ENCODE results near the gene WBP2.
"Not testable (repeated sequence)": the region's sequence is repeated elsewhere in the genome, so short reads cannot be mapped to it uniquely, and the experiment has no call there.

Gene WBP2

GRCh38 chr17:75864448-75864871 lies 9.3 kb upstream of the WBP2 start:
- Histone ChIP-seq H3K36me3 (ENCODE audit: control insufficient read depth, insufficient read depth, low read length) (no peaks in the 10 kb centered on the region), H3K4me1 (ENCODE audit: control insufficient read depth, insufficient read depth, low read length) (no peaks in the 10 kb centered on the region), H3K27me3 (ENCODE audit: control insufficient read depth, insufficient read depth, low read length) (no peaks in the 10 kb centered on the region), H3K9ac (ENCODE audit: low read depth, low read length) (no peak overlapping the region), H3K4me3 (ENCODE audit: low read depth, low read length) (no peak overlapping the region), H3K27ac (ENCODE audit: low read depth, low read length) (no peak overlapping the region), H3K9me3 (ENCODE audit: control insufficient read depth, insufficient read depth, low read length) (no peaks in the 10 kb centered on the region)

DNA sequence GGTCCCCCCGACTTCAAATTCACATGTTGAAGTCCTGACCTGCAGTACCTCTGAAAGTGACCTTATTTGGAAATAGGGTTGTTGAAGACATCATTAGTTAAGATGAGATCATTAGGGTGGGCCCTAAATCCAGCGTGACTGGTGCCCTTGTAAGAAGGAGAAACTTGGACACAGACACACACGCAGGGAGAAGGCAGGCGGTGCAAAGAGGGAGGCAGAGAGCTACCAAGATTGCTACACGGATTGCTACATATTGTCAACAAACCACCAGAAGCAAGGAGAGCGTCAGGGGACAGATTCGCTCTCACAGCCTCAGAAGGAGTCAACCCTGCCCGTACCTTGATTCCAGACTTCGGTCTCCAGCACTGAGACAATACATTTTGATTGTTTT lies 6.8 kb upstream of the WBP2 start:
- H3K9me3 ChIP-seq (ENCODE audit: control insufficient read depth, insufficient read depth, low read length), result no peaks in the 10 kb centered on the region
- no peak overlapping the region for H3K27ac ChIP-seq (ENCODE audit: low read depth, low read length)
- no peaks in the 10 kb centered on the region for H3K27me3 ChIP-seq (ENCODE audit: control insufficient read depth, insufficient read depth, low read length)
- no peaks in the 10 kb centered on the region for H3K4me1 ChIP-seq (ENCODE audit: control insufficient read depth, insufficient read depth, low read length)
- H3K9ac ChIP-seq (ENCODE audit: low read depth, low read length), result no peak overlapping the region
- no peaks in the 10 kb centered on the region for H3K36me3 ChIP-seq (ENCODE audit: control insufficient read depth, insufficient read depth, low read length)
- H3K4me3 ChIP-seq (ENCODE audit: low read depth, low read length), result no peak overlapping the region

GRCh38 chr17:75859358-75859757 lies 4.2 kb upstream of the WBP2 start:
- not testable (repeated sequence) for H3K9me3 ChIP-seq (ENCODE audit: control insufficient read depth, insufficient read depth, low read length); H3K36me3 ChIP-seq (ENCODE audit: control insufficient read depth, insufficient read depth, low read length); H3K27me3 ChIP-seq (ENCODE audit: control insufficient read depth, insufficient read depth, low read length); H3K4me3 ChIP-seq (ENCODE audit: low read depth, low read length); H3K27ac ChIP-seq (ENCODE audit: low read depth, low read length); H3K9ac ChIP-seq (ENCODE audit: low read depth, low read length); H3K4me1 ChIP-seq (ENCODE audit: control insufficient read depth, insufficient read depth, low read length)

- Histone ChIP-seq H3K9me3 (ENCODE audit: control insufficient read depth, insufficient read depth, low read length) (no peaks in the 10 kb centered on the region), H3K27ac (ENCODE audit: low read depth, low read length) (peak overlapping the region; percentile 100), H3K4me1 (ENCODE audit: control insufficient read depth, insufficient read depth, low read length) (peaks cover 11% of the 10 kb centered on the region), H3K27me3 (ENCODE audit: control insufficient read depth, insufficient read depth, low read length) (no peaks in the 10 kb centered on the region), H3K36me3 (ENCODE audit: control insufficient read depth, insufficient read depth, low read length) (peaks cover 7% of the 10 kb centered on the region), H3K4me3 (ENCODE audit: low read depth, low read length) (peak overlapping the region; percentile 84), H3K9ac (ENCODE audit: low read depth, low read length) (peak overlapping the region; percentile 84)
Measured at GRCh38 chr17:75856062-75856756, 1.1 kb upstream of the WBP2 start.

DNA sequence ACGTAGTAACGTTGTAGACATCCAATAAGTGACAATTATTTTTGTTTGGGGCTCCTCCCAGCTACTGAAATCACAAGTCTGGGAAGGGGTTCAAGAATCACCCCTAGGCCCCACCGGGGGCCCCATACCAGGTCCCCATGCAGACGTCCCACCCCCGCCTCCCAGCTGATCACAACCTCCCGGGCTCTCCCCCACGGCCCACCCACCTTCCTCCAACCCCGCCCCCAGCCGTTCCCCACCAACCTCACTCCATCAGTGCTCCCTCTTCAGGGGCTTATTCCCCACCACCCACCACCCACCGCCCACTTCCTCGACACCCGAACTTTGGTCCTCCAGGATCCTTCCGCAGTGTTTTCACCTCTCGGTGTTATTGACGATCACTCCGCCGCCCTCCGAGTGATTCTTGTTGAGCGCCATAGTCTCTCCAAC lies 240 bp downstream of the WBP2 start:
- Histone ChIP-seq H3K9ac (ENCODE audit: low read depth, low read length) (0 out of 2 replicates have a peak overlapping the region, but pooled peaks have one; percentile 20), H3K36me3 (ENCODE audit: control insufficient read depth, insufficient read depth, low read length) (peaks cover 17% of the 10 kb centered on the region), H3K27ac (ENCODE audit: low read depth, low read length) (peak overlapping the region; percentile 78), H3K4me1 (ENCODE audit: control insufficient read depth, insufficient read depth, low read length) (peaks cover 11% of the 10 kb centered on the region), H3K9me3 (ENCODE audit: control insufficient read depth, insufficient read depth, low read length) (no peaks in the 10 kb centered on the region), H3K27me3 (ENCODE audit: control insufficient read depth, insufficient read depth, low read length) (no peaks in the 10 kb centered on the region), H3K4me3 (ENCODE audit: low read depth, low read length) (peak overlapping the region; percentile 74)

- Histone ChIP-seq H3K27me3 (ENCODE audit: control insufficient read depth, insufficient read depth, low read length) (no peaks in the 10 kb centered on the region), H3K4me1 (ENCODE audit: control insufficient read depth, insufficient read depth, low read length) (peaks cover 11% of the 10 kb centered on the region), H3K9me3 (ENCODE audit: control insufficient read depth, insufficient read depth, low read length) (no peaks in the 10 kb centered on the region), H3K9ac (ENCODE audit: low read depth, low read length) (0 out of 2 replicates have a peak overlapping the region, but pooled peaks have one; percentile 20), H3K27ac (ENCODE audit: low read depth, low read length) (peak overlapping the region; percentile 78), H3K4me3 (ENCODE audit: low read depth, low read length) (peak overlapping the region; percentile 74), H3K36me3 (ENCODE audit: control insufficient read depth, insufficient read depth, low read length) (peaks cover 24% of the 10 kb centered on the region)
Measured at GRCh38 chr17:75854101-75854748, 910 bp downstream of the WBP2 start.

DNA sequence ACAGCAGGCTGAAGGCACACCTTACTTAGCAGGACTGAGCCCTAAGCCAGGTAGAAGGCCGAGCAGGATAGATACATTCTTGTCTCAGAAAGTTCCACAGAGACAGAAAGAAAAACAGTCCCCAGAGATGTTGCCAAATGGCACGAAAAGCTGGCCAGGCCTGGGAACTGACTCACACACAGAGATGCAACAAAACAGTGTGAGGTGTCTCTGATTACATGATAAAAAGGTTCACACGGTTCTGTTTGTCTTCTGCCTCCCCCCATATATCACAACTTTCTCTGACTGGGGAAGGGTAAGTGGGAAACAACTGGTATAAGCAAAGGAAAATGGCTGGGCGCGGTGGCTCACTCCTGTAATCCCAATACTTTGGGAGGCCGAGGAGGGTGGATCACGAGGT lies 1.7 kb downstream of the WBP2 start:
- Histone ChIP-seq H3K27me3 (ENCODE audit: control insufficient read depth, insufficient read depth, low read length) (no peaks in the 10 kb centered on the region), H3K4me3 (ENCODE audit: low read depth, low read length) (no peak overlapping the region), H3K4me1 (ENCODE audit: control insufficient read depth, insufficient read depth, low read length) (peaks cover 11% of the 10 kb centered on the region), H3K27ac (ENCODE audit: low read depth, low read length) (peak overlapping the region; percentile 26), H3K36me3 (ENCODE audit: control insufficient read depth, insufficient read depth, low read length) (peaks cover 27% of the 10 kb centered on the region), H3K9me3 (ENCODE audit: control insufficient read depth, insufficient read depth, low read length) (no peaks in the 10 kb centered on the region), H3K9ac (ENCODE audit: low read depth, low read length) (no peak overlapping the region)

GRCh38 chr17:75851693-75851991 lies 3.5 kb downstream of the WBP2 start:
- not testable (repeated sequence) for H3K27ac ChIP-seq (ENCODE audit: low read depth, low read length); H3K9ac ChIP-seq (ENCODE audit: low read depth, low read length); H3K9me3 ChIP-seq (ENCODE audit: control insufficient read depth, insufficient read depth, low read length); H3K4me3 ChIP-seq (ENCODE audit: low read depth, low read length); H3K27me3 ChIP-seq (ENCODE audit: control insufficient read depth, insufficient read depth, low read length)
- peaks cover 45% of the 10 kb centered on the region for H3K36me3 ChIP-seq (ENCODE audit: control insufficient read depth, insufficient read depth, low read length)
- peaks cover 11% of the 10 kb centered on the region for H3K4me1 ChIP-seq (ENCODE audit: control insufficient read depth, insufficient read depth, low read length)

GRCh38 chr17:75850928-75851692 lies 4.0 kb downstream of the WBP2 start:
- H3K9ac ChIP-seq (ENCODE audit: low read depth, low read length), result no peak overlapping the region
- H3K4me1 ChIP-seq (ENCODE audit: control insufficient read depth, insufficient read depth, low read length), result peaks cover 8% of the 10 kb centered on the region
- H3K36me3 ChIP-seq (ENCODE audit: control insufficient read depth, insufficient read depth, low read length), result peaks cover 49% of the 10 kb centered on the region
- H3K9me3 ChIP-seq (ENCODE audit: control insufficient read depth, insufficient read depth, low read length), result no peaks in the 10 kb centered on the region
- no peak overlapping the region for H3K27ac ChIP-seq (ENCODE audit: low read depth, low read length)
- H3K27me3 ChIP-seq (ENCODE audit: control insufficient read depth, insufficient read depth, low read length), result no peaks in the 10 kb centered on the region
- H3K4me3 ChIP-seq (ENCODE audit: low read depth, low read length), result no peak overlapping the region

GRCh38 chr17:75849724-75850123 lies 5.4 kb downstream of the WBP2 start:
- Histone ChIP-seq H3K4me1 (ENCODE audit: control insufficient read depth, insufficient read depth, low read length) (peaks cover 15% of the 10 kb centered on the region), H3K9ac (ENCODE audit: low read depth, low read length) (no peak overlapping the region), H3K27me3 (ENCODE audit: control insufficient read depth, insufficient read depth, low read length) (no peaks in the 10 kb centered on the region), H3K4me3 (ENCODE audit: low read depth, low read length) (no peak overlapping the region), H3K27ac (ENCODE audit: low read depth, low read length) (no peak overlapping the region), H3K36me3 (ENCODE audit: control insufficient read depth, insufficient read depth, low read length) (peaks cover 52% of the 10 kb centered on the region), H3K9me3 (ENCODE audit: control insufficient read depth, insufficient read depth, low read length) (no peaks in the 10 kb centered on the region)

GRCh38 chr17:75849279-75849646 lies 5.9 kb downstream of the WBP2 start:
- Histone ChIP-seq H3K9ac (ENCODE audit: low read depth, low read length) (no peak overlapping the region), H3K36me3 (ENCODE audit: control insufficient read depth, insufficient read depth, low read length) (peaks cover 52% of the 10 kb centered on the region), H3K9me3 (ENCODE audit: control insufficient read depth, insufficient read depth, low read length) (no peaks in the 10 kb centered on the region), H3K27ac (ENCODE audit: low read depth, low read length) (no peak overlapping the region), H3K4me1 (ENCODE audit: control insufficient read depth, insufficient read depth, low read length) (peaks cover 11% of the 10 kb centered on the region), H3K4me3 (ENCODE audit: low read depth, low read length) (no peak overlapping the region), H3K27me3 (ENCODE audit: control insufficient read depth, insufficient read depth, low read length) (no peaks in the 10 kb centered on the region)
